CD4-positive, alpha-beta T cell treated with Interferon alpha-2 for 1 hour (primary cell): ENCODE measurements around the gene IKZF3.
A peak's percentile ranks its signal among the peaks of the same experiment; 100 is the strongest.
"Not testable (repeated sequence)": the region's sequence is repeated elsewhere in the genome, so short reads cannot be mapped to it uniquely, and the experiment has no call there.

ENCODE experiments used
- DNase-seq, 2 donors: peaks; one replicate each; pipeline ENCODE4 v3.0.0-alpha.2; 2020 to 2022

IKZF3 gene

GRCh38 chr17:39855911-39856649, 8.0 kb downstream of the IKZF3 start:
- not testable (repeated sequence) for DNase-seq

GRCh38 chr17:39854909-39855308, 9.2 kb downstream of the IKZF3 start:
- no peak for DNase-seq

- no peak for DNase-seq
These were observed 11.9 kb downstream of the IKZF3 start for GRCh38 chr17:39852239-39852638.

- not testable (repeated sequence) for DNase-seq
These were observed 13.9 kb downstream of the IKZF3 start for GRCh38 chr17:39850186-39850585.

- DNase-seq, result peak in 1 of 2 donors; percentile 37
These were observed 15.5 kb downstream of the IKZF3 start for GRCh38 chr17:39848600-39848999.

- no peak for DNase-seq
These were observed 17.9 kb downstream of the IKZF3 start for GRCh38 chr17:39846205-39846604.

- DNase-seq, result no peak
These were observed 18.9 kb downstream of the IKZF3 start for GRCh38 chr17:39845052-39845846.

- no peak for DNase-seq
These were observed 22.9 kb downstream of the IKZF3 start for GRCh38 chr17:39841134-39841683.

- no peak for DNase-seq
These were observed 25.3 kb downstream of the IKZF3 start for GRCh38 chr17:39838784-39839183.

- DNase-seq, result no peak
These were observed 26.1 kb downstream of the IKZF3 start for GRCh38 chr17:39838057-39838456.

GRCh38 chr17:39836117-39836516, 28.0 kb downstream of the IKZF3 start:
- no peak for DNase-seq

- DNase-seq, result no peak
These were observed 28.9 kb downstream of the IKZF3 start for GRCh38 chr17:39835038-39835786.

- DNase-seq, result no peak
These were observed 30.1 kb downstream of the IKZF3 start for GRCh38 chr17:39834017-39834416.

- DNase-seq, result no peak
These were observed 32.5 kb downstream of the IKZF3 start for GRCh38 chr17:39831588-39831987.

GRCh38 chr17:39828443-39828842, 35.7 kb downstream of the IKZF3 start:
- no peak for DNase-seq

GRCh38 chr17:39826334-39826733, 37.8 kb downstream of the IKZF3 start:
- no peak for DNase-seq

- DNase-seq, result peak in 1 of 2 donors; percentile 34
These were observed 40.6 kb downstream of the IKZF3 start for GRCh38 chr17:39823407-39824054.

GRCh38 chr17:39822051-39822451, 42.1 kb downstream of the IKZF3 start:
- no peak for DNase-seq

- DNase-seq, result no peak
These were observed 43.1 kb downstream of the IKZF3 start for GRCh38 chr17:39820987-39821386.

- DNase-seq, result peak in 1 of 2 donors; percentile 26
These were observed 43.6 kb downstream of the IKZF3 start for GRCh38 chr17:39820541-39820940.

- DNase-seq, result peak in 1 of 2 donors; percentile 63
These were observed 45.6 kb downstream of the IKZF3 start for GRCh38 chr17:39818358-39819000.

GRCh38 chr17:39816272-39816671, 47.8 kb downstream of the IKZF3 start:
- DNase-seq, result no peak
